Measurements from ENCODE around the gene GATAD2B. TPM values are rescaled to one million over a fixed set of nuclear protein-coding genes. Genes with fewer than 3 reads are reported as not detected.
"Not testable (repeated sequence)": the region's sequence is repeated elsewhere in the genome, so short reads cannot be mapped to it uniquely, and the experiment has no call there.

The GATAD2B gene
- total and polyA plus RNA-seq, 2 donors (not counting 1 experiment from before 2014, with no cell fraction given): 4.8 to 5.2 TPM

- no peak overlapping the region for H3K4me2 ChIP-seq (ENCODE audit: extremely low read depth, insufficient read depth, low read length)
- H2AFZ ChIP-seq (ENCODE audit: low read length): no peak overlapping the region
- no peaks in the 10 kb centered on the region for H3K79me2 ChIP-seq (ENCODE audit: control insufficient read depth, insufficient read depth, low read length)
- TF ChIP-seq CTCF (conservative IDR thresholded peaks at IDR 0.05 in 1 of 2, IDR thresholded peaks at IDR 0.05 in 1 of 2; ENCODE audit: low read depth in 1 of 2, low read length in 2 of 2): no peak
- no peak for TF ChIP-seq EZH2 (IDR thresholded peaks at IDR 0.05; ENCODE audit: low read length, missing control alignments)
- no peaks in the 10 kb centered on the region for H3K9me3 ChIP-seq (ENCODE audit: control insufficient read depth, insufficient read depth, low read depth, low read length)
- no peak overlapping the region for H3K27ac ChIP-seq (ENCODE audit: insufficient read depth, low read length)
- H3K9ac ChIP-seq (ENCODE audit: insufficient read depth, low read length): no peak overlapping the region
- no peak overlapping the region for H3K4me3 ChIP-seq (replicated peaks in 1 of 4; ENCODE audit: control extremely low read depth in 1 of 4, insufficient read depth in 1 of 4, low read depth in 3 of 4, low read length in 4 of 4)
- no peak for DNase-seq (ENCODE audit: low read depth in 2 of 2)
- H4K20me1 ChIP-seq (ENCODE audit: control insufficient read depth, extremely low read depth, insufficient read depth, low read length): no peaks in the 10 kb centered on the region
- no peaks in the 10 kb centered on the region for H3K4me1 ChIP-seq (ENCODE audit: control insufficient read depth, extremely low read depth, insufficient read depth, low read length)
- H3K36me3 ChIP-seq (ENCODE audit: control insufficient read depth, insufficient read depth, low read length): no peaks in the 10 kb centered on the region
- no peaks in the 10 kb centered on the region for H3K27me3 ChIP-seq (ENCODE audit: control insufficient read depth, insufficient read depth, low read length)
These were observed 77.6 kb downstream of the GATAD2B start for GRCh38 chr1:153845158-153845557.

- H3K9ac ChIP-seq (ENCODE audit: insufficient read depth, low read length); H3K27me3 ChIP-seq (ENCODE audit: control insufficient read depth, insufficient read depth, low read length); H3K36me3 ChIP-seq (ENCODE audit: control insufficient read depth, insufficient read depth, low read length); DNase-seq (ENCODE audit: low read depth in 2 of 2); H3K4me3 ChIP-seq (replicated peaks in 1 of 4; ENCODE audit: control extremely low read depth in 1 of 4, insufficient read depth in 1 of 4, low read depth in 3 of 4, low read length in 4 of 4); H2AFZ ChIP-seq (ENCODE audit: low read length); H3K9me3 ChIP-seq (ENCODE audit: control insufficient read depth, insufficient read depth, low read depth, low read length); H3K4me1 ChIP-seq (ENCODE audit: control insufficient read depth, extremely low read depth, insufficient read depth, low read length); H4K20me1 ChIP-seq (ENCODE audit: control insufficient read depth, extremely low read depth, insufficient read depth, low read length); H3K4me2 ChIP-seq (ENCODE audit: extremely low read depth, insufficient read depth, low read length); H3K79me2 ChIP-seq (ENCODE audit: control insufficient read depth, insufficient read depth, low read length); H3K27ac ChIP-seq (ENCODE audit: insufficient read depth, low read length): not testable (repeated sequence)
These were observed 78.4 kb downstream of the GATAD2B start for GRCh38 chr1:153844349-153844748.

- no peaks in the 10 kb centered on the region for H3K79me2 ChIP-seq (ENCODE audit: control insufficient read depth, insufficient read depth, low read length)
- H3K4me2 ChIP-seq (ENCODE audit: extremely low read depth, insufficient read depth, low read length): no peak overlapping the region
- TF ChIP-seq EZH2 (IDR thresholded peaks at IDR 0.05; ENCODE audit: low read length, missing control alignments): no peak
- no peak for TF ChIP-seq CTCF (conservative IDR thresholded peaks at IDR 0.05 in 1 of 2, IDR thresholded peaks at IDR 0.05 in 1 of 2; ENCODE audit: low read depth in 1 of 2, low read length in 2 of 2)
- DNase-seq (ENCODE audit: low read depth in 2 of 2): peak in 1 of 2 donors; percentile 40
- no peak overlapping the region for H3K27ac ChIP-seq (ENCODE audit: insufficient read depth, low read length)
- no peak overlapping the region for H3K4me3 ChIP-seq (replicated peaks in 1 of 4; ENCODE audit: control extremely low read depth in 1 of 4, insufficient read depth in 1 of 4, low read depth in 3 of 4, low read length in 4 of 4)
- H3K4me1 ChIP-seq (ENCODE audit: control insufficient read depth, extremely low read depth, insufficient read depth, low read length): no peaks in the 10 kb centered on the region
- no peaks in the 10 kb centered on the region for H4K20me1 ChIP-seq (ENCODE audit: control insufficient read depth, extremely low read depth, insufficient read depth, low read length)
- no peaks in the 10 kb centered on the region for H3K27me3 ChIP-seq (ENCODE audit: control insufficient read depth, insufficient read depth, low read length)
- H3K9ac ChIP-seq (ENCODE audit: insufficient read depth, low read length): no peak overlapping the region
- no peaks in the 10 kb centered on the region for H3K9me3 ChIP-seq (ENCODE audit: control insufficient read depth, insufficient read depth, low read depth, low read length)
- no peaks in the 10 kb centered on the region for H3K36me3 ChIP-seq (ENCODE audit: control insufficient read depth, insufficient read depth, low read length)
- H2AFZ ChIP-seq (ENCODE audit: low read length): no peak overlapping the region
These were observed 80.7 kb downstream of the GATAD2B start for GRCh38 chr1:153842006-153842471.

Measured in fibroblast of lung (primary cell).